ENCODE results near the gene SYT9. TPM values are rescaled to one million over a fixed set of nuclear protein-coding genes. Genes with fewer than 3 reads are reported as not detected.

The SYT9 gene
- polyA plus RNA-seq, 3 donors = not detected

GRCh38 chr11:7353100-7353499 is 101.4 kb downstream of the SYT9 start:
- H3K27ac Mint-ChIP-seq = no peak overlapping the region
- H3K4me3 Mint-ChIP-seq = no peak overlapping the region
- no peaks in the 10 kb centered on the region for H3K79me2 ChIP-seq (ENCODE audit: insufficient read depth, low read length)
- peaks cover 0 to 3% (median 0%) of the 10 kb centered on the region in 3 donors for H3K27me3 Mint-ChIP-seq (ENCODE audit: low read depth in 3 of 3)
- WGBS (ENCODE audit: insufficient coverage) = 39% methylated on average over 3 of the region's 4 CpGs
- H3K4me3 ChIP-seq (replicated peaks in 1 of 3; ENCODE audit: low read depth in 2 of 3, low read length in 3 of 3) = no peak overlapping the region
- H3K9ac ChIP-seq (ENCODE audit: insufficient read depth, low read length, poor library complexity, severe bottlenecking) = no peak overlapping the region
- no peak overlapping the region for H2AFZ ChIP-seq (ENCODE audit: insufficient read depth, low read depth, low read length, poor library complexity, severe bottlenecking)
- intact Hi-C loops (cut with micrococcal nuclease) = loop anchor here (10.0 kb wide), 1 partner anchor 92 kb away; no protein-coding TSS in a partner anchor
- H3K4me2 ChIP-seq (replicated peaks; ENCODE audit: extremely low read depth, low read length, poor library complexity, severe bottlenecking) = no peak overlapping the region
- H3K27ac ChIP-seq (ENCODE audit: low read depth in 1 of 2, low read length in 2 of 2) = no peak overlapping the region
- no peaks in the 10 kb centered on the region for H4K20me1 ChIP-seq (ENCODE audit: insufficient read depth, low read length)
- no peaks in the 10 kb centered on the region for H3K4me1 ChIP-seq (ENCODE audit: control insufficient read depth in 1 of 2, insufficient read depth in 2 of 2, low read length in 2 of 2)
- H3K36me3 ChIP-seq (replicated peaks in 1 of 2; ENCODE audit: control insufficient read depth in 1 of 2, insufficient read depth in 2 of 2, low read length in 2 of 2) = no peaks in the 10 kb centered on the region
- no peaks in the 10 kb centered on the region for H3K36me3 Mint-ChIP-seq
- H3K9me3 Mint-ChIP-seq = no peaks in the 10 kb centered on the region
- no peaks in the 10 kb centered on the region for H3K27me3 ChIP-seq (ENCODE audit: control insufficient read depth in 2 of 2, insufficient read depth in 2 of 2, low read length in 2 of 2)
- peak in 2 of 3 donors; percentile 9 to 22 for DNase-seq
- H3K9me3 ChIP-seq (replicated peaks in 1 of 2; ENCODE audit: control insufficient read depth in 1 of 2, insufficient read depth in 1 of 2, low read length in 2 of 2) = no peaks in the 10 kb centered on the region
- H3K4me1 Mint-ChIP-seq = no peaks in the 10 kb centered on the region
- TF ChIP-seq CTCF (IDR thresholded peaks at IDR 0.05) = peak; percentile 49

- TF ChIP-seq CTCF (IDR thresholded peaks at IDR 0.05) = no peak
- H3K36me3 ChIP-seq (replicated peaks in 1 of 2; ENCODE audit: control insufficient read depth in 1 of 2, insufficient read depth in 2 of 2, low read length in 2 of 2) = no peaks in the 10 kb centered on the region
- no peak overlapping the region for H3K9ac ChIP-seq (ENCODE audit: insufficient read depth, low read length, poor library complexity, severe bottlenecking)
- Mint-ChIP-seq H3K27ac (no peak overlapping the region), H3K4me1 (no peaks in the 10 kb centered on the region), H3K4me3 (no peak overlapping the region), H3K27me3 (ENCODE audit: low read depth in 3 of 3) (peaks cover 0 to 5% (median 0%) of the 10 kb centered on the region in 3 donors), H3K9me3 (peaks cover 0 to 2% (median 0%) of the 10 kb centered on the region in 7 donors), H3K36me3 (no peaks in the 10 kb centered on the region)
- intact Hi-C loops (cut with micrococcal nuclease) = no loop called here
- no peaks in the 10 kb centered on the region for H3K79me2 ChIP-seq (ENCODE audit: insufficient read depth, low read length)
- 100% methylated on average over 1 of the region's 1 CpG for WGBS (ENCODE audit: insufficient coverage)
- H3K27ac ChIP-seq (ENCODE audit: low read depth in 1 of 2, low read length in 2 of 2) = no peak overlapping the region
- no peak for DNase-seq
- no peaks in the 10 kb centered on the region for H3K9me3 ChIP-seq (replicated peaks in 1 of 2; ENCODE audit: control insufficient read depth in 1 of 2, insufficient read depth in 1 of 2, low read length in 2 of 2)
- no peaks in the 10 kb centered on the region for H3K27me3 ChIP-seq (ENCODE audit: control insufficient read depth in 2 of 2, insufficient read depth in 2 of 2, low read length in 2 of 2)
- H2AFZ ChIP-seq (ENCODE audit: insufficient read depth, low read depth, low read length, poor library complexity, severe bottlenecking) = no peak overlapping the region
- H3K4me1 ChIP-seq (ENCODE audit: control insufficient read depth in 1 of 2, insufficient read depth in 2 of 2, low read length in 2 of 2) = no peaks in the 10 kb centered on the region
- no peak overlapping the region for H3K4me3 ChIP-seq (replicated peaks in 1 of 3; ENCODE audit: low read depth in 2 of 3, low read length in 3 of 3)
- H3K4me2 ChIP-seq (replicated peaks; ENCODE audit: extremely low read depth, low read length, poor library complexity, severe bottlenecking) = no peak overlapping the region
- H4K20me1 ChIP-seq (ENCODE audit: insufficient read depth, low read length) = no peaks in the 10 kb centered on the region
Measured at GRCh38 chr11:7364660-7365059, 113.0 kb downstream of the SYT9 start.
